NT2/D1 (cell line): Measurements from ENCODE around the gene ASB3.
"Not testable (repeated sequence)": the region's sequence is repeated elsewhere in the genome, so short reads cannot be mapped to it uniquely, and the experiment has no call there.

ENCODE experiments used
- DNase-seq: peaks from one replicate; pipeline ENCODE4 v3.0.0-alpha.2; 2011; ENCODE audit warnings: low read depth, low spot score
- H3K27me3 ChIP-seq: 2 replicates; pipeline ENCODE4 v1.6.0; 2011; ENCODE audit warnings: mild to moderate bottlenecking; ENCODE audit not compliant: insufficient read length, insufficient read depth
- H3K36me3 ChIP-seq: 2 replicates; pipeline ENCODE4 v1.6.1; 2011; ENCODE audit warnings: mild to moderate bottlenecking, low read length, mixed read lengths; ENCODE audit not compliant: insufficient read depth, insufficient read length
- H3K4me1 ChIP-seq: 2 replicates; pipeline ENCODE4 v1.5.1; 2011; ENCODE audit not compliant: insufficient read depth, insufficient read length
- H3K4me3 ChIP-seq: 2 replicates; pipeline ENCODE4 v1.5.1; 2011; ENCODE audit warnings: low read depth; ENCODE audit not compliant: insufficient read length
- H3K9ac ChIP-seq: 2 replicates; pipeline ENCODE4 v1.6.0; 2011; ENCODE audit warnings: low read depth; ENCODE audit not compliant: insufficient read length
- H3K9me3 ChIP-seq: 2 replicates; pipeline ENCODE4 v1.5.1; 2011; ENCODE audit warnings: mild to moderate bottlenecking, low read length; ENCODE audit not compliant: insufficient read depth
- SUZ12 ChIP-seq: IDR thresholded peaks from 2 replicates; pipeline ENCODE4 v1.6.1; 2011; ENCODE audit not compliant: insufficient read length, insufficient read depth; ENCODE audit errors: extremely low read depth
- YY1 ChIP-seq: IDR thresholded peaks from 2 replicates; pipeline ENCODE4 v1.6.1; 2011; ENCODE audit not compliant: insufficient read length, insufficient read depth
- ZNF274 ChIP-seq: IDR thresholded peaks from 2 replicates; pipeline ENCODE4 v1.6.1; 2011; ENCODE audit warnings: mild to moderate bottlenecking, low read depth, low read length

The ASB3 gene

GRCh38 chr2:53826030-53826410, 39.3 kb upstream of the ASB3 start:
- H3K4me1 ChIP-seq: no peaks in the 10 kb centered on the region
- no peaks in the 10 kb centered on the region for H3K27me3 ChIP-seq
- no peak overlapping the region for H3K9ac ChIP-seq
- H3K4me3 ChIP-seq: no peak overlapping the region
- no peaks in the 10 kb centered on the region for H3K9me3 ChIP-seq
- DNase-seq: no peak
- no peaks in the 10 kb centered on the region for H3K36me3 ChIP-seq
- TF ChIP-seq SUZ12: no peak

- not testable (repeated sequence) for H3K27me3 ChIP-seq, H3K4me3 ChIP-seq, H3K9ac ChIP-seq, H3K36me3 ChIP-seq, H3K9me3 ChIP-seq, H3K4me1 ChIP-seq, DNase-seq
Measured at GRCh38 chr2:53823639-53824038, 36.9 kb upstream of the ASB3 start.

GRCh38 chr2:53821810-53822209, 35.1 kb upstream of the ASB3 start:
- H3K36me3 ChIP-seq: peaks cover 9% of the 10 kb centered on the region
- DNase-seq: no peak
- no peak overlapping the region for H3K9ac ChIP-seq
- H3K4me1 ChIP-seq: no peaks in the 10 kb centered on the region
- no peaks in the 10 kb centered on the region for H3K27me3 ChIP-seq
- H3K4me3 ChIP-seq: no peak overlapping the region
- H3K9me3 ChIP-seq: no peaks in the 10 kb centered on the region
- TF ChIP-seq SUZ12 (no peak), YY1 (no peak), ZNF274 (no peak)

DNA sequence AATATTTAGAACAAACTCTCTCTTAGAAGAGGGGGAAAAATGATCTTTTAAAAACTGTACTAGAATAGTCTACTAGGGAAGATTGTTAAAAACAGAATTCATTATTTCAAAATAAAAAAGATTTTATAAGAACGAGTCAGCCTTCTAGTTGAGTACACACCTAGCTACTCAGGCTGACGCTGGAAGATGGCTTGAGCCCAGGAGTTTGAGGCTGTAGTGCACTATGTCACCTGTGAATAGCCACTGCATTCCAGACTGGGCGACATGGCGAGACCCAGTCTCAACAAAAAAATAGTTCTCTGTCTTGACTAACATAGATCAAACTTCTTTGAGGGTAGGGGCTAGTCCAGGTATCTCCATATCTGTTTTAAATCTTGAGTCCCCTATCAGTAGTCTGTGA, 34.0 kb upstream of the ASB3 start:
- Histone ChIP-seq H3K27me3 (no peaks in the 10 kb centered on the region), H3K36me3 (peaks cover 12% of the 10 kb centered on the region), H3K4me1 (no peaks in the 10 kb centered on the region), H3K4me3 (no peak overlapping the region), H3K9ac (no peak overlapping the region), H3K9me3 (no peaks in the 10 kb centered on the region)
- no peak for DNase-seq
- TF ChIP-seq YY1 (no peak), ZNF274 (no peak), SUZ12 (no peak)

DNA sequence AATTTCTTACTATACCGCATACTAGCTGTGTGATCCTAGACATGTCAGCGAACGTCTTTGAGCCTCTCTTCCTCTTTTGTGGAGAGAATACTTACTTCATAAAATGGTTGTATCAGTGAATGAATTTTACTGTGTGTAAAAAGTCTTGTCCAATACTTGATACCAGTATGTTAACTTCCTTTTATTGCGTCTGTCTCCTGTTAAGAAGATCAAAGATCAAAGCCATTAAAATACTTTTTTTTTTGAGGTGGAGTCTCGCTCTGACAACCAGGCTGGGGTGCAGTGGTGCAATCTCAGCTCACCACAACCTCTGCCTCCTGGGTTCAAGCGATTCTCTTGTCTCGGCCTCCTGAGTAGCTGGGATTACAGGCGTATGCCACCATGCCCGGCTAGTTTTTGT, 33.3 kb upstream of the ASB3 start:
- no peak for TF ChIP-seq YY1
- no peak for TF ChIP-seq SUZ12
- no peak for TF ChIP-seq ZNF274
- Histone ChIP-seq H3K9me3 (no peaks in the 10 kb centered on the region), H3K9ac (no peak overlapping the region), H3K27me3 (no peaks in the 10 kb centered on the region), H3K4me3 (no peak overlapping the region), H3K36me3 (peaks cover 16% of the 10 kb centered on the region), H3K4me1 (no peaks in the 10 kb centered on the region)
- DNase-seq: no peak

GRCh38 chr2:53819634-53820033, 32.9 kb upstream of the ASB3 start:
- no peak overlapping the region for H3K9ac ChIP-seq
- H3K36me3 ChIP-seq: peaks cover 16% of the 10 kb centered on the region
- H3K4me1 ChIP-seq: no peaks in the 10 kb centered on the region
- no peak overlapping the region for H3K4me3 ChIP-seq
- DNase-seq: no peak
- TF ChIP-seq ZNF274 (no peak), YY1 (no peak), SUZ12 (no peak)
- no peaks in the 10 kb centered on the region for H3K27me3 ChIP-seq
- H3K9me3 ChIP-seq: no peaks in the 10 kb centered on the region

GRCh38 chr2:53818854-53819435, 32.2 kb upstream of the ASB3 start:
- TF ChIP-seq SUZ12: no peak
- TF ChIP-seq YY1: no peak
- no peak for TF ChIP-seq ZNF274
- Histone ChIP-seq H3K4me3 (no peak overlapping the region), H3K9me3 (no peaks in the 10 kb centered on the region), H3K9ac (no peak overlapping the region), H3K4me1 (no peaks in the 10 kb centered on the region), H3K27me3 (no peaks in the 10 kb centered on the region), H3K36me3 (peaks cover 17% of the 10 kb centered on the region)
- DNase-seq: no peak

DNA sequence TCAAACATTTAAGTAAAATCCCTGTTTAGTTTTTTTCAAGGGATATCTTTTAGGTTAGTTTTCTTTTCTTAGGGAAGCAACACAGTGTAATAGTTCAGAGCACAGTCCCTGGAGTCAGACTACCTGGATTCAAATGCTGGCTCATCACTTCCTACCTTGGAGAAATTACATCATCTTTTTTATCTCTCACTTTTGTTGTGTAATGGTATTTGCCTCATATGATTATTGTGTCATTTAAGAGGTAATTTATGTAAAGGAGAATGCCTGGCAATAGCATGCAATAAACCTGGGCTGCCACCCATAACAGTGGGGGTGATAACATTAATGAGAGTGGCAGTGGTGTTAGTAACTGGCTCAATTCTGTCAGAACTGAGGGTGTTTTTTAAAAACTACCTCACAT, 26.4 kb upstream of the ASB3 start:
- Histone ChIP-seq H3K4me1 (no peaks in the 10 kb centered on the region), H3K27me3 (no peaks in the 10 kb centered on the region), H3K9me3 (no peaks in the 10 kb centered on the region), H3K9ac (no peak overlapping the region), H3K4me3 (no peak overlapping the region), H3K36me3 (peaks cover 46% of the 10 kb centered on the region)
- DNase-seq: no peak
- TF ChIP-seq YY1 (no peak), SUZ12 (no peak), ZNF274 (no peak)
